PFSK-1 (cell line): Measurements from ENCODE around the gene CCDC87.
A peak's percentile ranks its signal among the peaks of the same experiment; 100 is the strongest.

Experiments
- POLR2AphosphoS5 ChIP-seq: IDR thresholded peaks from 2 replicates; pipeline ENCODE4 v1.6.1; 2012; ENCODE audit warnings: low read depth, mild to moderate bottlenecking, control low read depth, low read length, moderate library complexity
- SIN3A ChIP-seq: IDR thresholded peaks from 2 replicates; pipeline ENCODE4 v1.6.1; 2012; ENCODE audit warnings: mild to moderate bottlenecking, low read length, moderate library complexity, borderline replicate concordance; ENCODE audit not compliant: insufficient read depth
- TAF1 ChIP-seq: IDR thresholded peaks from 2 replicates; pipeline ENCODE4 v1.6.1; 2012; ENCODE audit warnings: low read length, control low read depth, borderline replicate concordance; ENCODE audit not compliant: insufficient read depth
- TF ChIP-seq, protein P1 (sequence below), 2 experiments: IDR thresholded peaks; 2 replicates each; pipeline versions ENCODE4 v1.6.1 to v1.8.0; 2011 to 2012; ENCODE audit warnings: low read depth in 2 of 2, low read length in 2 of 2, control low read depth in 1 of 2, inconsistent platforms in 1 of 2, mild to moderate bottlenecking in 1 of 2, moderate library complexity in 1 of 2; ENCODE audit not compliant: insufficient read depth in 1 of 2

DNA sequence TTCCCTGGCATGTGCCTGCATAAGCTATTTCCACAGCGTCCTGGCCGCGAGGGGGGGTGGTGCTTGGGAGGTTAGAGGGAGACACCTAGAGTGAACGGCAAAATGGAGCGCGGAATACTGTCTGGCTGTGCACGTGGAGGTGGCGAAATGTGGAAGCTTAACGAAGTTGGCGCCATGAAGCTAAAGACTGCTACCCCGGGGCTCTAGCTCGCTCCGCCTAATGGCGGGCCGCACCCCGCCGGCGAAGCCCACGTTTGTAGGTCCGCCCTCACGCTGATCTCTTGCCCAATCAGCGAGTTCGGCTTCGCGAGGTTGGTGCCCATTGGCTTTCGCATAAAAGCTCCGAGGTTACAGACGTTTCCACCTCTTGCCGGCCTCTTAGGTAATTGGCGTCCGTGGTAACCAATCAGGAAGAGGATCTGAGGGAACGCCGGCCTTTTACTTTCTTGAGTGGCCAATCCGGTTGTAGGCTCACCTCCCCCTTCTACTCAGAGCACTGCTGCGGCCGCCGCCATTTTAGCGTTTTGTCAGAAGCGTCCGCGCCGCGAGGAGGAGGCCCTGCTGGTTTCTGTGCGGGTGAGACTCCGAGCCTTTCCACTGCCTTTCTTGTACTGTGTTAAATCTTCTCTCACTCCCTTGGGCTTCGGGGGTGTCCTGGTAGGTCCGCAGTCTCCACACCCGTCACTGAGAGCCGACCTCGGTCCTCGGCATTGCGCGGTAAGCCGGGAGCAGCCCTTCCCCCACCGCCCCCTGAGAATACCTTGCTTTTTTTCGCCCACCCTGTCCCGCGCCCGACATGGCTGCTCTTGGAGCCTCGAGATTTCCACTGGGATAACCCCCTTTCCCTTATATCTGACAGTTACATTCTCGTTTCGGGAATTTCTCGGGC, 45.6 kb upstream of the CCDC87 start, which contains the start of gene RBM4:
- TF ChIP-seq, protein P1, sequence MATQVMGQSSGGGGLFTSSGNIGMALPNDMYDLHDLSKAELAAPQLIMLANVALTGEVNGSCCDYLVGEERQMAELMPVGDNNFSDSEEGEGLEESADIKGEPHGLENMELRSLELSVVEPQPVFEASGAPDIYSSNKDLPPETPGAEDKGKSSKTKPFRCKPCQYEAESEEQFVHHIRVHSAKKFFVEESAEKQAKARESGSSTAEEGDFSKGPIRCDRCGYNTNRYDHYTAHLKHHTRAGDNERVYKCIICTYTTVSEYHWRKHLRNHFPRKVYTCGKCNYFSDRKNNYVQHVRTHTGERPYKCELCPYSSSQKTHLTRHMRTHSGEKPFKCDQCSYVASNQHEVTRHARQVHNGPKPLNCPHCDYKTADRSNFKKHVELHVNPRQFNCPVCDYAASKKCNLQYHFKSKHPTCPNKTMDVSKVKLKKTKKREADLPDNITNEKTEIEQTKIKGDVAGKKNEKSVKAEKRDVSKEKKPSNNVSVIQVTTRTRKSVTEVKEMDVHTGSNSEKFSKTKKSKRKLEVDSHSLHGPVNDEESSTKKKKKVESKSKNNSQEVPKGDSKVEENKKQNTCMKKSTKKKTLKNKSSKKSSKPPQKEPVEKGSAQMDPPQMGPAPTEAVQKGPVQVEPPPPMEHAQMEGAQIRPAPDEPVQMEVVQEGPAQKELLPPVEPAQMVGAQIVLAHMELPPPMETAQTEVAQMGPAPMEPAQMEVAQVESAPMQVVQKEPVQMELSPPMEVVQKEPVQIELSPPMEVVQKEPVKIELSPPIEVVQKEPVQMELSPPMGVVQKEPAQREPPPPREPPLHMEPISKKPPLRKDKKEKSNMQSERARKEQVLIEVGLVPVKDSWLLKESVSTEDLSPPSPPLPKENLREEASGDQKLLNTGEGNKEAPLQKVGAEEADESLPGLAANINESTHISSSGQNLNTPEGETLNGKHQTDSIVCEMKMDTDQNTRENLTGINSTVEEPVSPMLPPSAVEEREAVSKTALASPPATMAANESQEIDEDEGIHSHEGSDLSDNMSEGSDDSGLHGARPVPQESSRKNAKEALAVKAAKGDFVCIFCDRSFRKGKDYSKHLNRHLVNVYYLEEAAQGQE (IDR thresholded peaks at IDR 0.05; ENCODE audit: insufficient read depth in 1 of 2, low read depth in 2 of 2, low read length in 2 of 2): peak in 1 of 2 experiments; percentile 41; a peak in 1 of 4 replicates
- TF ChIP-seq POLR2AphosphoS5 (peak; percentile 94), TAF1 (peak; percentile 95; the same call in 1 of the 2 replicates), SIN3A (peak; percentile 63; the same call in 1 of the 2 replicates)
